B cell (primary cell): ENCODE data around the gene NAPSA.

Experiments
- CTCF ChIP-seq: fragments of 200-600 bp; IDR thresholded peaks from one replicate; pipeline ENCODE4 v1.8.0; 2022; ENCODE audit warnings: antibody characterized with exemption, mild to moderate bottlenecking
- EZH2 ChIP-seq: IDR thresholded peaks from 2 replicates; pipeline ENCODE4 v1.6.1; 2012; ENCODE audit warnings: borderline replicate concordance, low read depth, mild to moderate bottlenecking, moderate library complexity, low read length; ENCODE audit not compliant: insufficient read depth, poor library complexity, severe bottlenecking

- no peak for TF ChIP-seq CTCF
- no peak for TF ChIP-seq EZH2
Measured at GRCh38 chr19:50410109-50410508, 44.7 kb upstream of the NAPSA start.
